Esophagus muscularis mucosa (tissue), 4 donors: ENCODE results near the gene RNF213. TPM values are rescaled to one million over a fixed set of nuclear protein-coding genes. Genes with fewer than 3 reads are reported as not detected.

Source experiments
- DNase-seq: peaks from one replicate; pipeline ENCODE4 v3.0.0-alpha.2; 2017; ENCODE audit errors: extremely low spot score
- H3K27ac ChIP-seq, 4 donors: fragments of 200-600 bp; sonication (generic); replicated peaks in 1 of 4; 1 replicate in 3 of 4; 2 replicates in 1 of 4; pipeline ENCODE4 v1.5.1; 2016 to 2019; ENCODE audit warnings: mild to moderate bottlenecking in 1 of 4
- H3K27me3 ChIP-seq, 4 donors: fragments of 200-600 bp; sonication (generic); one replicate each; pipeline versions ENCODE4 v1.5.1 to v1.6.0; 2016 to 2019
- H3K36me3 ChIP-seq, 4 donors: fragments of 200-600 bp; sonication (generic); one replicate each; pipeline ENCODE4 v1.5.1; 2016 to 2019
- H3K4me1 ChIP-seq, 4 donors: fragments of 200-600 bp; sonication (generic); one replicate each; pipeline ENCODE4 v1.5.1; 2016 to 2019
- H3K4me3 ChIP-seq, 4 donors: fragments of 200-600 bp; sonication (generic); 1 replicate in 2 of 4; 2 replicates in 2 of 4; pipeline ENCODE4 v1.5.1; 2016 to 2019; ENCODE audit warnings: mild to moderate bottlenecking in 4 of 4, moderate library complexity in 1 of 4
- H3K9me3 ChIP-seq, 4 donors: fragments of 200-600 bp; sonication (generic); 1 replicate in 3 of 4; 2 replicates in 1 of 4; pipeline ENCODE4 v1.5.1; 2016 to 2019
- CTCF ChIP-seq, 3 experiments: fragments of 200-600 bp in 2 of 3; fragments of 450-650 bp in 1 of 3; sonication (generic) in 2 of 3; IDR thresholded peaks; one replicate each; pipeline ENCODE4 v1.5.1; 2017 to 2019; ENCODE audit warnings: antibody characterized with exemption in 3 of 3, mild to moderate bottlenecking in 2 of 3, moderate library complexity in 1 of 3
- EP300 ChIP-seq: sonication (generic); formaldehyde crosslinking; IDR thresholded peaks from one replicate; pipeline ENCODE4 v1.6.1; 2017; ENCODE audit warnings: antibody characterized with exemption
- POLR2A ChIP-seq: fragments of 450-650 bp; IDR thresholded peaks from one replicate; pipeline ENCODE4 v1.6.1; 2017; ENCODE audit warnings: antibody characterized with exemption, moderate library complexity, mild to moderate bottlenecking, low read depth
- POLR2AphosphoS5 ChIP-seq, 2 donors: sonication (generic); formaldehyde crosslinking; IDR thresholded peaks; one replicate each; pipeline ENCODE4 v1.6.1; 2017; ENCODE audit warnings: antibody characterized with exemption in 2 of 2
- WGBS: methylation state at CpG from one replicate; pipeline ENCODE4 v1.1.5; 2018; 5-methylcytosine and 5-hydroxymethylcytosine counted together
- intact Hi-C: fragments of 100-400 bp; cut with DNase I; formaldehyde crosslinking; loops from one replicate; pipeline ENCODE4 v1.15.1; 2023
- total RNA-seq, 4 donors: library from RNA; depleted of rRNA; stranded (reverse); fragments of >200 nt; gene quantifications; one replicate each; pipeline versions ENCODE4 v1.1.0 to v1.2.1, GENCODE V29; 2016

RNF213 gene
- total RNA-seq, 4 donors from 2014 or later = 55.8 to 85.7 (median 75.9) TPM

GRCh38 chr17:80443498-80443897 is 182.8 kb downstream of the RNF213 start:
- no peak overlapping the region for H3K27ac ChIP-seq
- H3K36me3 ChIP-seq = peaks cover 0 to 6% (median 0%) of the 10 kb centered on the region in 4 donors
- intact Hi-C loops = no loop called here
- no CpG with 5 or more reads among the region's 12 CpGs for WGBS
- TF ChIP-seq POLR2A = no peak
- TF ChIP-seq EP300 = no peak
- no peak for TF ChIP-seq POLR2AphosphoS5 (IDR thresholded peaks at IDR 0.05)
- TF ChIP-seq CTCF (IDR thresholded peaks at IDR 0.05) = no peak
- H3K4me1 ChIP-seq = peaks cover 0 to 5% (median 0%) of the 10 kb centered on the region in 4 donors
- no peak for DNase-seq
- no peaks in the 10 kb centered on the region for H3K9me3 ChIP-seq
- H3K4me3 ChIP-seq = no peak overlapping the region
- H3K27me3 ChIP-seq = no peaks in the 10 kb centered on the region

DNA sequence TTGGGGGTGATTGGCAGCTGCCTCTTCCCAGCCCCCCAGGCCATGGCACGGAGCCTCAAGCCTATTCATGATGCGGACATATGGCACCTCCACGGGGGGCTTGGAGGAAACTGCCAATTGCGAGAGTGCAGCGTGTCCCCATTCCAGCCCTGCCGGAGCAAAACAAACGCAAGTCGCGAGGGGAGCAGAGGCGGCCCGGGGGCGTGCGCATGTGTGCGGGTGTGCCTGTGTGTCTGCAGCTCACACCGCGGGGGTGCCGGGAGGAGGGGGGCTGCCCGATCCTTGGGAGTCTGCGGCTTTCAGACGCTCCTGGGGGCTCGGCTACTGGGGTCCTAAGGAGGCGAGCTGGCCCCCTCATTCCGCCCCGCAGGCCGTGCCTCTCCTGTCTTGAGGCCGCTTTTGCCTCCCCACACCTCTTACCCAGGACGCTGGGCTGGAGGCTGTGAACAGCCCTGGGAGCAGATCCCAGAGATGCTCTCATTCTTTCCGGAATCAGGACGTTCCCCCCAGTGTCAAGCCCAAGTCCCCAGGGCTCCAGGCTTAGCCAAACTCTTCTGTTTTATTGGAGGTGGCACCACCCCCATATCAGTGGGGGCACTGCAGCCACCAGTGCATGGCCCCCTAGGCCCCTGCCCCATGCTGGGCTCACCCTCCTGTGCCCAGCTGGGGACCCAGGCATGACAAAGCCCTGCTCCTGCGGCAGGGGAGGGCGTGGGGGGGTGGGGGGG is 183.4 kb downstream of the RNF213 start:
- H3K4me1 ChIP-seq = peaks cover 0 to 5% (median under 1%) of the 10 kb centered on the region in 4 donors
- no peak for DNase-seq
- no peak overlapping the region for H3K27ac ChIP-seq
- no peaks in the 10 kb centered on the region for H3K27me3 ChIP-seq
- no peak for TF ChIP-seq EP300
- no peak for TF ChIP-seq CTCF (IDR thresholded peaks at IDR 0.05)
- TF ChIP-seq POLR2A = no peak
- TF ChIP-seq POLR2AphosphoS5 (IDR thresholded peaks at IDR 0.05) = no peak
- H3K36me3 ChIP-seq = peaks cover 0 to 4% (median 0%) of the 10 kb centered on the region in 4 donors
- H3K9me3 ChIP-seq = no peaks in the 10 kb centered on the region
- WGBS = 50% methylated on average over 4 of the region's 31 CpGs
- no peak overlapping the region for H3K4me3 ChIP-seq
- intact Hi-C loops = no loop called here

DNA sequence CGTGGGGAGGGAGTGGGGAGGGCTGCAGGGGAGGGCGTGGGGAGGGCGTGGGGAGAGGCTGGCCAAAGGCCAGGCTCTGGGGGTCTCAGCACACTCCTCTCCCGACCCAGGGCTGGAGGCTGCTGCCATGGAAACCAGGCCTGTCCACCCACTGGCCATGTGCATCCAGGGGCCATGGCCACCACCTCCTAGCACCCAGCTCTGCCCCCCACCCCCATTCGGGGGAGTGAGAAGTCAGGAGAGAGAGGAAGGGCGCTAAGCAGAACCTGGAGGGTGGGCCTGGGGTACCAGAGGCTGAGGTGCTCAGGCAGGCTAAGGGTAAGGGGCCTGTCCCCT is 184.0 kb downstream of the RNF213 start:
- H3K36me3 ChIP-seq = peaks cover 0 to 4% (median 0%) of the 10 kb centered on the region in 4 donors
- H3K9me3 ChIP-seq = no peaks in the 10 kb centered on the region
- no peak for DNase-seq
- intact Hi-C loops = no loop called here
- H3K4me1 ChIP-seq = peaks cover 0 to 10% (median 3%) of the 10 kb centered on the region in 4 donors
- no peaks in the 10 kb centered on the region for H3K27me3 ChIP-seq
- TF ChIP-seq POLR2A (no peak), EP300 (no peak), POLR2AphosphoS5 (IDR thresholded peaks at IDR 0.05) (no peak), CTCF (IDR thresholded peaks at IDR 0.05) (no peak)
- H3K27ac ChIP-seq = no peak overlapping the region
- WGBS = 80% methylated on average over 1 of the region's 6 CpGs
- H3K4me3 ChIP-seq = no peak overlapping the region

GRCh38 chr17:80445007-80445725 is 184.5 kb downstream of the RNF213 start:
- Histone ChIP-seq H3K4me1 (peaks cover 4 to 15% (median 8%) of the 10 kb centered on the region in 4 donors), H3K4me3 (no peak overlapping the region), H3K36me3 (peaks cover 0 to 4% (median 0%) of the 10 kb centered on the region in 4 donors), H3K27me3 (no peaks in the 10 kb centered on the region), H3K27ac (no peak overlapping the region), H3K9me3 (no peaks in the 10 kb centered on the region)
- DNase-seq = no peak
- intact Hi-C loops = no loop called here
- TF ChIP-seq EP300 (no peak), POLR2AphosphoS5 (IDR thresholded peaks at IDR 0.05) (no peak), POLR2A (no peak), CTCF (IDR thresholded peaks at IDR 0.05) (no peak)
- WGBS = 48% methylated on average over 4 of the region's 26 CpGs
